RPMI7951 (cell line): ENCODE data around the gene S100A11. TPM values are rescaled to one million over a fixed set of nuclear protein-coding genes. Genes with fewer than 3 reads are reported as not detected.
"Not testable (repeated sequence)": the region's sequence is repeated elsewhere in the genome, so short reads cannot be mapped to it uniquely, and the experiment has no call there.

ENCODE experiments used
- DNase-seq: peaks from one replicate; pipeline ENCODE4 v3.0.0-alpha.2; 2012; ENCODE audit warnings: low read depth
- total RNA-seq: library from RNA; depleted of rRNA; stranded (reverse); fragments of >200 nt; shearing (Covaris generic); gene quantifications from 2 replicates; pipeline ENCODE4 v1.2.3, GENCODE V29; 2014; rRNA removed

S100A11 gene
- total RNA-seq, result 1,017 and 1,277 TPM in 2 replicates

DNA sequence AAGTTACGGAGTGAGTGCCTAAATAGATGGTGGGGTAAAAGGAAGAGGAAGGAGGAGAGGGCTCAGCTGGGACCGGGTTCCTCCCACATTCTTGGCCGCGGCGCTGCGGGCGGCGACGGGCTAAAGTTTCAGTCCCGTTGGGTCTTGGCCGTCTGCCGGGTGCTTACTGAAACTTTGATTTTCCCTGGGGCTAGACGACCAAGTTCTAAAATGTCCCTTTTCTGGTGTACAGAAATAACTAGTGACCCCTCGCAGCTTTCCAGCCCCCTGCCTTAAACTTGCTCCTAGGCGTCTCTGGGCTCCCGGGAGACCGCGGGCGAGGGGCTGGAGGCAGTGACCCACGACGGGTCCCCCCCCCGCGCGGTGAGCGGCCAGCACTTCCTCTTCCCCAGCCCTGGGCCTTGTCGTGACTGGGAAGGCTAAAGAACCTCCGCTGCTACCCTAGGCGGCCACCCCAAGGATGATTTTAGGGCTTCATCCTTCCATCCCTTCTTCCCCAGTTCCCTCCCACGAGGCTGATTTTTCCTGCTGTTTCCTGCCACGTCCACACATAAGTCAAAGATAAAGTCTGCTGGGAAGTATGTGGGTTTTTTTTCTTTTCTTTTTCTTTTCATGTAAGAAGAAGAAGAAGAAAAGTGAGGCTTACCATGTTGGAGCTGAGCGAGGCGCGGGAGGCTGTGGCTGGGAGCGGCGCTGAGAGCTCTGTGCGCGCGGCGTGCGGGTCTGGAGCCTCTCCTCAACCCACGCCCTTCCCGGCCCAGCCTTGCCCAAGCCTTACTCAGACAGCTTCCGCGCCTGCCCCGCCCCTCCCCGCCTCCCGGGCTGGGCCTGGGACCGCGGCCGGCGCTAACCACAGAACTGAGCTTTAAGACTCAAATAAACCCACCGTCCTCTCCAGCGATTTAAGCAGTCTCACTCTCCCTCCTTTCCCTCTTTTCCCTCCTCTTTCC lies at the start of gene S100A11:
Gene S100A11 (minus strand): TSS at position 738 of the 950 bp plus-strand sequence. CDS start 89 bp downstream, at position 649.
- DNase-seq, result peak; percentile 89

DNA sequence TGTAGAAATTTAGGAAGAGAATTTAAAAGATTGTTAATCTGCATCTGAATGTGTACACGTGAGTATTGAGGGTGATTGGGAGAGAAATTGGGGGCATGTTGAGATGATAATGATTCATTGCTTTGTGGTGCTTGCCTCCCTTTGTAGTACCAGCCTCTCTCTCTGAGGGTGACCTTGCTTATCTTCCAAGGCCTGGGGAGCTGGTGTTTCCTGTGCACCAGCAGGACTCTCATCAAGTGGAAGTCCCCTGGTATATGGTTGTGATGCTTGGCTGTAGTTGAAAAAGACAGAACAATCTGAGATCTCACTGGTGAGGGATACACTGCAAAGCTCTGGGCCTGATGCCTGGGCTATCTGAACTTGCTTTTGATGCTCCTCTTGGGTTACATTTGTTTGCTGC lies 48.0 kb upstream of the S100A11 start:
- DNase-seq, result no peak

DNA sequence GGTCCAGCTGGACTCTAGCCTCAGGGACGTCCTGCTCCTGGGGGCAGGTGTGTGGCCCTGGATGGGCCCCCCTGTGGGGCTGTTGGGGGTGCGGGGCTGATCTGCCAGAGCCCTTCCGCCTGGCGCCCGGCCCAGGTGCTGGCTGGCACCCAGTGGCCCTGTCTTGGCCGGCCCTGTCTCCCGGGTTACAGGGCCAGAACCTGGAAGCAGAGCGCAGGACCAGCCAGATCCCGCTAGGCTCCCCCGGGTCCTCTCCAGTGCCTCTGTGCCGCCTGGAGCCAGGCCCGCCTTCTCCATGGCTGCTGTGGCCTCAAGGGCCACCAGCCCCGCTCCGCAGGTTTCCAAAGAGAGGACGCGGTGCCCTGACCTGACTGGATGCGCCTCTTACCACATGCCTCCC lies 44.2 kb upstream of the S100A11 start:
- not testable (repeated sequence) for DNase-seq

GRCh38 chr1:152080494-152080893 lies 43.7 kb upstream of the S100A11 start:
- not testable (repeated sequence) for DNase-seq

DNA sequence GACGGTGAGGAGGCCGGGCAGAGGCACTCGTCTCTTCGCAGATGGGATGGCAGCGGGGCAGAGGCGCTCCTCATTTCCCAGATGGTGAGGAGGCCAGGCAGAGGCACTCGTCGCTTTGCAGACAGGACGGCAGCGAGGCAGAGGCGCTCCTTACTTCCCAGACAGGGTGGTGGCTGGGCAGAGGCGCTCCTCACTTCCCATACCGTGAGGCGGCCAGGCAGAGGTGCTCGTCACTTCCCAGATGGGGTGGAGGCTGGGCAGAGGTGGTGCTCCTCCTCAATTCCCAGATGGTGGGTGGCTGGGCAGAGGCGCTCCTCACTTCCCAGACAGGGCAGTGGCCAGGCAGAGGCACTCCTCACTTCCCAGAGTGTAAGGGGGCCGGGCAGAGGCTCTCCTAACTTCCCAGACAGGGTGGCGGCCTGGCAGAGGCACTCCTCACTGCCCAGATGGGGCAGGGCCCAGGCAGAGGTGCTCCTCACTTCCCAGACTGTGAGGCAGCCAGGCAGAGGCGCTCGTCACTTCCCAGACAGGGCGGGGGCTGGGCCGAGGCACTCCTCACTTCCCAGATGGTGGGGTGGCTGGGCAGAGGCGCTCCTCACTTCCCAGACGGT lies 42.1 kb upstream of the S100A11 start:
- no peak for DNase-seq

DNA sequence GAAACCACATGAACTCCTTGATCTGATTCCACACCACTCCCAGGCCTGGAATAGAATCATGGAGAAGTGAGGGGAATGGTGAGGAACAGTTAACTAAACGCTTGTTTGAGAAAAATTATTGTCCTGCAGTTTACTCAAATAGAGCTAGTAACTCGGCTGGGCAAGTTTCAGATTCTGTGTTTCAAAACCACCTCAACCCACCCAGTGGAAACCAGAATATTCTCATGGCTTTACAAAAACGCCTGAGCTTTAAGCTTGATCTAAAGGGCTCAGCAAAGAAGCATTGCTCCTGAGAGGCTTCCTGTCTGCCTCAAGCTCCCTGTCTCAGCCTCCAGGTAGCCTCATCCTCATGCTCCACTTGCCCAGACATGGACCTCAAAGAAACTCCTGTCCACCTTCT lies 35.5 kb upstream of the S100A11 start:
- no peak for DNase-seq

DNA sequence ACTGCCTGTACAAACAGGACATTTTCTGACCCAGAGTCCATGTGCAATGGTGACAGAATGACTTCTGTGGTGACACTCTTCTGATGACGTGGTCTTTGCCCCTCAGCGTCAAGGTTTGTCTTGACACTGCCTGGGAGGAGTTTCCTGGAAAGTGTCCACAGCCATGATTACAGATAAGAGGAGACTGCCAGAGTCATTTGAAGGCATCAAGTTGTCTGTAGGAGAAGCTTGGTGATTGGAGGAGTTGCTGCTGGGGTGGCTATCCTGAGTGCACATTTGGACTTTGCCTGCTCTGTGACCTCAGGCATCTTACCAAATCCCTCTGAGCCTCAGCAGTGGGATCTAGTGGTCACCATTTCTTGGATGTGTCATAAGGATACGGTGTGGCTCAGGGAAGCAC lies 34.3 kb upstream of the S100A11 start:
- no peak for DNase-seq

DNA sequence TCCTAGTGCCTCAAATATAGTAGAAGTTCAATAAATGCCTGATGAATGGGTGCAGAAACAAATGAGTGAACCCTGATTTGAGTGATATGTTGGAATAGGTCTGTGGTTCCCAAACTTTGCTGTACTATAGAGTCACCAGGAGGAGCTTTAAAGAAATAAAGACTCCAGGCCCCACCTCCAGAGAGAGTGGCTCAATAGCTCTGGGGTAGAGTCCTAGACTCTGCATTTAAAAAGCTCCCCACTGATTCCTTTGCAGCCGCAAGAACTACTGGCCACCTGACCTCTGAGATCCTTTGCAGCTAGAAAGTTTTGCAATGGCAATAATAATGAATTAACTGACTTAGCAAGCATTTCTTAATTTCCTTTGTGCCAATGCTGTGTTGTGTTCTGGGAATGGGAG lies 31.1 kb upstream of the S100A11 start:
- no peak for DNase-seq

DNA sequence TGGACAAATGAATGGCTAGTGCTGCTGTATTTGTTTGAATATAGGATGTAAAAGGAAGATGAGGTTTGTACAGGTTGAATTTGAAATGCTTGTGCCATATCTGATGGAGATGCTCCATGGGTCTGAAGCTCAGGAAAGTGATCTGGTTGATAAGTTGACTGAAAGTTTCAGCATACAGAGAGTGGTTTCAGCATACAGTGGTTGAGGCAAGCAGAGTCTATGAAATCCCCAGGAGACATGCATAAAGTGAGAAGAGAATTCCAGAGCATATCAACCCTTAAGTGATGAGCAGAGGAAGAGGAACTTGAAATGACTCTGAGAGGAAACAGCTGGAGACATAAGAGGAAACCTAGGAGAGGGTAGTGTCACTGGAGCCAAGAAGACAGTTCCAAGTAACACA lies 30.3 kb upstream of the S100A11 start:
- DNase-seq, result no peak

DNA sequence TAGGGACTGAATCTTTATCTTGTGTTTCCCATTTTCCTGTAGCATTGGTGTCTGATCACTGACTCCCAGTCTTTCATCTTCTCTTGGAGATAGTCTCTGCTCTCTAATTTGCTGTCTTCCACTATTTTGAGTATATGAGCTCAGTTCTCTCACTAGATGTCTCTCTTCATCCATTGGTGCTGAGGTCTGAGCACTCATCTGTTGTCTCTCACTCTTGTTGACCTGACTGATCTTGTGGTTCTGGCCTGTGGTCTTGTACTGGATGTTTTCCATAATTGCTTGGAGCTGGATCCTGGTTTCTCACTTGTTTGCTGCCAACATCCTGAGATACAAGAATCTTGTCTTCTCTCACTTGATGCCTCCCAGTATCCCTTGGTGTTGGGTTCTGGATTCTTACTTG lies 25.1 kb upstream of the S100A11 start:
- DNase-seq, result peak; percentile 32

DNA sequence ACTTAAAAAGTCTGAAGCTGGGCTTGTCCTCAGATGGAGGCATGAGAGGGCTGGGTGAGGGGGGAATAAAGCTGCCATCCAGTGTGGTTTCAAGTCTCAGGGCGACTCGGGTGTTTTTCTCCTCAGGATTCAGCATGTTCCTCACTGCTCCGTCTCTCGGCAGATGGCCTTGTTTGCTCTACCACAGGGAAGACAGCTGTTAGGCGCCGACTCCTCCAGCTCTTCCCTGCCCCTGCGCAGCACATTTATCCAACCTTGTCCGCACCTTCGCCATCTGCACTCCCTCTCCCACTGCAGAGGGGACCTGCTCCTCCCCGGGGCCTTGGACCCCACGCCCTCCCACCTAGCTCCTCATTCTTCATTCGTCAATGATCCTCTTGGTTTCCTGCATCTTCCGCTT lies 16.6 kb upstream of the S100A11 start:
- DNase-seq, result no peak

GRCh38 chr1:152052606-152053005 lies 15.8 kb upstream of the S100A11 start:
- peak; percentile 70 for DNase-seq

DNA sequence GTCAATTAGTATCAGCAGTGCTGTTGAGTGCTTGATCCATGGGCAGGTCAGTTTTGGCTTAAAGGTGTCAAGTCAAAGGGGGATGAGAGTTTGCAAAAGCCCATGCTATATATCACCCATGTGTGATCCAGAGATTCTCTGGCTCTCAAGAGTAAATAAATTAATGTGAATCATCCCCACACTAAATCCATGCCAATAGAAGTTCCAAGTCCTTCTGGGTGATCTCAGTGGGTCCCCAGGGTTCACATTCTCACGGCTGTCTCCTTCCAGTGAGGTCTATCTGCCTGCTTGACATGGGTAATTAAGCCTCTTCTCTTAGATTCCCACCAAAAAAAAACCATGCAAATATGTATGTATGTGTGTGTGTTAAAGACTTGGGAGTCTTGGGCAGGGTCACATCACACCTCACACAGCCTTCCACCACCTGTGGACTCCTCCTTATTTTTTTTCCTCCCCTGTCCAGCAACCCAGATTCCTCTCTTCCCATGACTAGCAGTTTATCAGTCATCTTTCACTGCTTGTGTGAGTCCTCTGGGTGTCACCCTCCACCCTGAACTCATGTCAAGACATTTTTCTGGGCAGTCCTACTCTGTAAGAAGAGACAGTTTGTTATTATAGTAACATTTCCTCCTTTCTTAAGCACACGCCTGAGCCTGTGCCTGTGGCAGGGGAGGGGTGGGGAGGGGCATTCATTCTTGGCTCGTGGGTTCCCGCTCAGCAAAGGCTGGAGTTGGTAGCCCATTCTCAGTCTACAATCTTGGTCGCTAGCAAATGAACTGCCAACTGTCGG lies 14.3 kb upstream of the S100A11 start:
- no peak for DNase-seq

DNA sequence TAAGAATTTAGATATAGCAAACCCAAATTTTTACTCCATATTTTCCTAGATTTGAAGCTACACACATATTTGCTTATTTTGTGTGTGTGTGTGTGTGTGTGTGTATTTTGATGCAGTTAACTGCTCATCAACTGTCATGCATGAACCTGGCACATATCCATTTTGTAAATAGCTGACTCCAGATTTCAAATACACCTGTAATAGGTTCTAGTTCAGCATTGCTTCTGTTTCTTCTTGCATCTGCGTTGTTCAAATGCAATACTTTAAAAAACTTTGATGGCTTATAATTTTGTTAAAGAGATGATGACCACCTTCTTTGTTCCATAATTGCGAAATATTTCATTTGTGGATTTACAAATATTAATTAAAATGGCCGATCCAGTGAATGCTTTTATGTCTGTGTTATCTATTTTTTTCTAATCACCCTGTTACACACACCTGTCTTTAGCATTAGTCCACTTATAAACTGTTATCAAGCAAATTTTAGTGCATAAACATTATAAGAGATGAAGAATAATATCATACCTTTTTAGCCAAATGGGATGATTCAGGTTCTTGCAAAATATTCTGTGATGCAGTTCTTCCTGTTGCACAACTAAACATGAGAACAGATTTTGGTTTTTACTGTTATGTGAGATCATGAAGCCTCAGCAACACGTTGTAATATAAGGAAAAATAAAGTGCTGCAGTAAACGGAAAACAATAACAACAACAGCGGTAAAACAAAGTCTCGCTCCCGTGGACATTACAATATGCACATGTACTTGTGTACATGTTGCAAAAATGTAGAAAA lies 12.7 kb upstream of the S100A11 start:
- DNase-seq, result no peak

GRCh38 chr1:152048416-152049009 lies 11.7 kb upstream of the S100A11 start:
- no peak for DNase-seq

- DNase-seq, result peak; percentile 100
Measured at GRCh38 chr1:152047730-152048415, 11.1 kb upstream of the S100A11 start.

DNA sequence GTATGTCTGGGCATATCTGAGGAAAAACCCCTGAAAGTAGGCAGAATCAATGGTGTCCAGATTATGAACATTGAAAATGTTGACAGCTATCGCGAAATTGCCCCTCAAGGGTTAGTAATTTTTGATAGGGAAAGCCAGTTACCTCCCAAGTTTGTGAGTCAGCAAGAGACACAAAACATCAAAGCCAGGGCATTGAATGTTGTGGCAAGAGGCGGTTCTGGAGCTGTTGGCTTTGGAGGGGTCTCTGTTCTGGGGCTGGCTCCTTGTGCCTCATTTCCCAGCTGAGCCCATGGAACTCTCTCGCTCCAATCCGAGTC lies 10.6 kb upstream of the S100A11 start:
- DNase-seq, result no peak

DNA sequence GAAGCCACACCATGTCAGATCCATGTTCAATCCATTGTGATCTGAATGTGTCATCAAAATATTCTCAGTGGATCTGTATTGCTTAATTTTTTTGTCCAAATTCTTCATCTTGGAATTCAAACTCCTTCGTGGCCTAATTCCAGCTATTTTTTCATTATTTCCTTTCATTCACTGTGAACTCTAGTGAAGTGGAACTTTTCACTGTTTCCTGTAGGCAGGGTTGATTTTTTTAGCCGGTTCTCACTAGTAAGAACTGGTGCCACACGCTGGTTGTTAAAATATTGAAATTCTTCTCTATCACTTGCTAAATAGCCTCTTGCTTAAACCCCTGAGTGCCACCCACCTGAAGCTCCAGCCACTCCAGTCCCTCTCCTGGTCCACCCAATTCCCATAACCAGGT lies 7.6 kb upstream of the S100A11 start:
- no peak for DNase-seq

GRCh38 chr1:152043870-152044269 lies 7.1 kb upstream of the S100A11 start:
- DNase-seq, result no peak

DNA sequence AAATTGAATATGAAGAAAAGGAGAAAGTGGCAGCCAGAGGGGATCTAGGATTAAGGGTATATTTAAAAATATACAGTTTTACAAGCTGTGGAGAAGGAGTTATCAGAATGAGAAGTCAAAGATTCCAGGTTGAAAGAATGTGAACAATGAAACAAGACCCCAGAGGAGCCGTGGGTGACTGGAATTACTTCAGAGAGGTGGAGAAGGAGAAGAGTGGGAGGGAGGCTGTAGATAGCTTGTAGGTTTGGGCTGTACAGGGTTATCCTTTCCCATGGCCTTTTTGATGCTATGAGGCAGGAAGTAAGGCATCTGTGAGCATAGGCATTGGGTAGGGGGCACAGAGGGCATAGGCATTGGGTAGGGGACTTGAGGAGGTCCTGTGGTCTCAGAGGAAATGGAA lies 5.2 kb upstream of the S100A11 start:
- no peak for DNase-seq

GRCh38 chr1:152039886-152040285 lies 3.1 kb upstream of the S100A11 start:
- no peak for DNase-seq
